ENCODE data around the gene TRABD. TPM values are rescaled to one million over a fixed set of nuclear protein-coding genes. Genes with fewer than 3 reads are reported as not detected.
A peak's percentile ranks its signal among the peaks of the same experiment; 100 is the strongest.

TRABD gene
- polyA plus RNA-seq, 1 donor (not counting 4 experiments of a cell fraction or from before 2014, with no cell fraction given): 22.7 TPM

- FAIRE-seq (no peak), DNase-seq (ENCODE audit: low read depth, low spot score) (no peak)
- dilution Hi-C loops (cut with MboI; ENCODE audit: extremely low pct_ligation_motif_present, low sequenced_read_pairs): no loop called here
- H3K9me3 ChIP-seq (ENCODE audit: control insufficient read depth, low read depth, low read length): no peaks in the 10 kb centered on the region
- peaks cover 34% of the 10 kb centered on the region for H3K4me1 ChIP-seq (ENCODE audit: control insufficient read depth, extremely low read depth, insufficient read depth, low read length)
- H3K36me3 ChIP-seq (ENCODE audit: control insufficient read depth in 2 of 2, extremely low read depth in 1 of 2, insufficient read depth in 2 of 2, low read length in 2 of 2): peaks cover 8 to 18% of the 10 kb centered on the region in 2 experiments
- no peak overlapping the region for H2AFZ ChIP-seq (ENCODE audit: control insufficient read depth, low read length)
- peak overlapping the region; percentile 52 for H3K4me2 ChIP-seq (ENCODE audit: control insufficient read depth, extremely low read depth, insufficient read depth, low read depth, low read length)
- H3K9ac ChIP-seq (ENCODE audit: control insufficient read depth, extremely low read depth, insufficient read depth, low read length): peak overlapping the region; percentile 64
- no peaks in the 10 kb centered on the region for H3K27me3 ChIP-seq (ENCODE audit: control insufficient read depth, extremely low read depth, insufficient read depth, low read length)
- H3K9me1 ChIP-seq (ENCODE audit: control insufficient read depth, extremely low read depth, insufficient read depth, low read length): no peaks in the 10 kb centered on the region
- H3K4me3 ChIP-seq (ENCODE audit: control insufficient read depth in 2 of 3, extremely low read depth in 1 of 3, insufficient read depth in 2 of 3, low read depth in 1 of 3, low read length in 3 of 3): peak overlapping the region; percentile 40 to 68 (median 43)
- H3K79me2 ChIP-seq (ENCODE audit: control insufficient read depth, insufficient read depth, low read length): peaks cover 68% of the 10 kb centered on the region
- peak overlapping the region; percentile 78 for H3K27ac ChIP-seq (ENCODE audit: control insufficient read depth, insufficient read depth, low read length)
- peaks cover 3% of the 10 kb centered on the region for H4K20me1 ChIP-seq (ENCODE audit: control insufficient read depth, extremely low read depth, insufficient read depth, low read length)
- TF ChIP-seq EZH2 (IDR thresholded peaks at IDR 0.05; ENCODE audit: low read length): no peak
- no peak for TF ChIP-seq CTCF (optimal IDR thresholded peaks at IDR 0.05 in 1 of 3, IDR thresholded peaks at IDR 0.05 in 1 of 3, conservative IDR thresholded peaks at IDR 0.05 in 1 of 3; ENCODE audit: extremely low read depth in 1 of 3, insufficient read depth in 2 of 3, low read length in 3 of 3)
Measured at GRCh38 chr22:50189849-50190181, 4.1 kb downstream of the TRABD start.

- H3K4me2 ChIP-seq (ENCODE audit: control insufficient read depth, extremely low read depth, insufficient read depth, low read depth, low read length): peak overlapping the region; percentile 52
- H3K36me3 ChIP-seq (ENCODE audit: control insufficient read depth in 2 of 2, extremely low read depth in 1 of 2, insufficient read depth in 2 of 2, low read length in 2 of 2): peaks cover 11 to 18% of the 10 kb centered on the region in 2 experiments
- H3K9me3 ChIP-seq (ENCODE audit: control insufficient read depth, low read depth, low read length): no peaks in the 10 kb centered on the region
- H3K9ac ChIP-seq (ENCODE audit: control insufficient read depth, extremely low read depth, insufficient read depth, low read length): peak overlapping the region; percentile 64
- peak overlapping the region; percentile 56 for H2AFZ ChIP-seq (ENCODE audit: control insufficient read depth, low read length)
- H3K9me1 ChIP-seq (ENCODE audit: control insufficient read depth, extremely low read depth, insufficient read depth, low read length): no peaks in the 10 kb centered on the region
- no peaks in the 10 kb centered on the region for H3K27me3 ChIP-seq (ENCODE audit: control insufficient read depth, extremely low read depth, insufficient read depth, low read length)
- peaks cover 3% of the 10 kb centered on the region for H4K20me1 ChIP-seq (ENCODE audit: control insufficient read depth, extremely low read depth, insufficient read depth, low read length)
- TF ChIP-seq CTCF (optimal IDR thresholded peaks at IDR 0.05 in 1 of 3, IDR thresholded peaks at IDR 0.05 in 1 of 3, conservative IDR thresholded peaks at IDR 0.05 in 1 of 3; ENCODE audit: extremely low read depth in 1 of 3, insufficient read depth in 2 of 3, low read length in 3 of 3) (peak; percentile 18 to 64 (median 57)), EZH2 (IDR thresholded peaks at IDR 0.05; ENCODE audit: low read length) (no peak)
- peaks cover 34% of the 10 kb centered on the region for H3K4me1 ChIP-seq (ENCODE audit: control insufficient read depth, extremely low read depth, insufficient read depth, low read length)
- FAIRE-seq: peak; percentile 5
- peaks cover 68% of the 10 kb centered on the region for H3K79me2 ChIP-seq (ENCODE audit: control insufficient read depth, insufficient read depth, low read length)
- H3K4me3 ChIP-seq (ENCODE audit: control insufficient read depth in 2 of 3, extremely low read depth in 1 of 3, insufficient read depth in 2 of 3, low read depth in 1 of 3, low read length in 3 of 3): peak overlapping the region; percentile 40 to 68 (median 43)
- dilution Hi-C loops (cut with MboI; ENCODE audit: extremely low pct_ligation_motif_present, low sequenced_read_pairs): no loop called here
- peak; percentile 30 for DNase-seq (ENCODE audit: low read depth, low spot score)
- peak overlapping the region; percentile 78 for H3K27ac ChIP-seq (ENCODE audit: control insufficient read depth, insufficient read depth, low read length)
Measured at GRCh38 chr22:50190182-50190940, 4.6 kb downstream of the TRABD start.

All from keratinocyte (primary cell).